Measurements from ENCODE around the gene ZBTB5. TPM values are rescaled to one million over a fixed set of nuclear protein-coding genes. Genes with fewer than 3 reads are reported as not detected.

The ZBTB5 gene
- total RNA-seq, 6 experiments from 2014 or later: 4.3 to 6.6 (median 5.5) TPM

- DNase-seq (peak; percentile 76 to 93 (median 90)), ATAC-seq (peak; percentile 86 to 93 (median 90))
- TF ChIP-seq, protein P1, sequence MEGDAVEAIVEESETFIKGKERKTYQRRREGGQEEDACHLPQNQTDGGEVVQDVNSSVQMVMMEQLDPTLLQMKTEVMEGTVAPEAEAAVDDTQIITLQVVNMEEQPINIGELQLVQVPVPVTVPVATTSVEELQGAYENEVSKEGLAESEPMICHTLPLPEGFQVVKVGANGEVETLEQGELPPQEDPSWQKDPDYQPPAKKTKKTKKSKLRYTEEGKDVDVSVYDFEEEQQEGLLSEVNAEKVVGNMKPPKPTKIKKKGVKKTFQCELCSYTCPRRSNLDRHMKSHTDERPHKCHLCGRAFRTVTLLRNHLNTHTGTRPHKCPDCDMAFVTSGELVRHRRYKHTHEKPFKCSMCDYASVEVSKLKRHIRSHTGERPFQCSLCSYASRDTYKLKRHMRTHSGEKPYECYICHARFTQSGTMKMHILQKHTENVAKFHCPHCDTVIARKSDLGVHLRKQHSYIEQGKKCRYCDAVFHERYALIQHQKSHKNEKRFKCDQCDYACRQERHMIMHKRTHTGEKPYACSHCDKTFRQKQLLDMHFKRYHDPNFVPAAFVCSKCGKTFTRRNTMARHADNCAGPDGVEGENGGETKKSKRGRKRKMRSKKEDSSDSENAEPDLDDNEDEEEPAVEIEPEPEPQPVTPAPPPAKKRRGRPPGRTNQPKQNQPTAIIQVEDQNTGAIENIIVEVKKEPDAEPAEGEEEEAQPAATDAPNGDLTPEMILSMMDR (IDR thresholded peaks at IDR 0.05): no peak
- peak; percentile 43 for TF ChIP-seq POLR2A (IDR thresholded peaks at IDR 0.05)
- peaks cover 0 to 43% (median 15%) of the 10 kb centered on the region in 4 donors for H3K4me1 ChIP-seq
- intact Hi-C loops (cut with DNase I): no loop called here
- peak overlapping the region; percentile 60 to 80 (median 80) for H3K27ac ChIP-seq
- peaks cover 0 to 18% (median 3%) of the 10 kb centered on the region in 4 donors for H3K36me3 ChIP-seq
- WGBS (ENCODE audit: insufficient coverage, low coverage, low lambda C conversion rate, missing lambda C conversion rate): 23% methylated on average over 4 of the region's 5 CpGs
- peak overlapping the region in 2 of 3 donors; percentile 22 to 25 for H3K4me3 ChIP-seq
- no peaks in the 10 kb centered on the region for H3K9me3 ChIP-seq
- no peaks in the 10 kb centered on the region for H3K27me3 ChIP-seq
Measured at GRCh38 chr9:37508135-37508833, 43.0 kb upstream of the ZBTB5 start.

DNA sequence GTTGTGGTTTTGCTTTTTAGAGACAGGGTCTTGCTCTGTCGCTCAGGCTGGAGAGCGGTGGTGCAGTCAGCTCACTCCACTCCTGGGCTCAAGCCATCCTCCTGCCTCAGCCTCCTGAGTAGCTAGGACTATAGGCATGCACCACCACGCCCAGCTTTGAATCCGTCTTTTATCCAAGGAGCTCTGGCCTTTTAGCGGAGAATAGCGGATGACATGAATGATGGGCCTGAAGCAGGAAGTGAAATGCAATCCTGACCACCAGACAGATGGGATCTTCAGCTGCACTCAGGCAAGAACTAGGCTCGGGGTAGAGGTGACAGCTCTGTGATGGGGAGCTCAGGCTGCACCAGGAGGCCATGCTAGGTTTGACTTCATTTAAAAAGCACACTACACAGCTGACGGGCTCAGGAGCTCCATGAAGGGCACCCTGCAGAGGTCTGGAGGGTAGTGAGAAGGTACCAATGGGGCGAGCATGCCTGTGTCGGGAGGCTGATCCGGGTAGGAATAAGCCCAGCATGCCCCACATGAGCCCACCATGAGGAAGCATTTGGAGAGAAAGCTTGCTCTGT is 42.4 kb upstream of the ZBTB5 start:
- 83% methylated on average over 2 of the region's 11 CpGs for WGBS (ENCODE audit: insufficient coverage, low coverage, low lambda C conversion rate, missing lambda C conversion rate)
- Histone ChIP-seq H3K27ac (peak overlapping the region in 2 of 3 donors; percentile 28 to 80), H3K27me3 (no peaks in the 10 kb centered on the region), H3K9me3 (no peaks in the 10 kb centered on the region), H3K4me3 (no peak overlapping the region), H3K4me1 (peaks cover 0 to 47% (median 18%) of the 10 kb centered on the region in 4 donors), H3K36me3 (peaks cover 0 to 24% (median 5%) of the 10 kb centered on the region in 4 donors)
- intact Hi-C loops (cut with DNase I): no loop called here
- DNase-seq (no peak), ATAC-seq (no peak)
- no peak for TF ChIP-seq POLR2A (IDR thresholded peaks at IDR 0.05)
- TF ChIP-seq, protein P1 (IDR thresholded peaks at IDR 0.05): no peak

DNA sequence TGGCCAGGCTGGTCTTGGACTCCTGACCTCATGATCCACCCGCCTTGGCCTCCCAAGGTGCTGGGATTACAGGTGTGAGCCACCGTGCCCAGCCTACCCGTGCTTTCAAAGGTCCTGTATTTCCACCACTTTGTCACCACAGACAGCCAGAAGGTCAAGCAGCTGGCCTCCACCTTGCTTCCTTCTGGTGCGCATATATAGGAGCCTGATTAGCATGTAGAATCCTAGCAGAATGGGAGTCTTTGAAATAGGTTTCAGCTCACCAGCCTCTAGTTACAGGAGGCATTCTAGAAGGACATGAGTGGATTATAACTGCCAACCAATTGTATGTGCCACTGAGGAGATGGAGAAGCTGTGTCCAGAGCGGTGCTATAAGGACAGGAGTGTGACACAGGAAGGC is 39.4 kb upstream of the ZBTB5 start:
- intact Hi-C loops (cut with DNase I): no loop called here
- no peaks in the 10 kb centered on the region for H3K27me3 ChIP-seq
- DNase-seq (no peak), ATAC-seq (no peak)
- H3K36me3 ChIP-seq: peaks cover 0 to 45% (median 17%) of the 10 kb centered on the region in 4 donors
- H3K9me3 ChIP-seq: no peaks in the 10 kb centered on the region
- TF ChIP-seq, protein P1 (IDR thresholded peaks at IDR 0.05): no peak
- no peak for TF ChIP-seq POLR2A (IDR thresholded peaks at IDR 0.05)
- peak overlapping the region in 1 of 3 donors; percentile 56 for H3K27ac ChIP-seq
- peaks cover 0 to 66% (median 24%) of the 10 kb centered on the region in 4 donors for H3K4me1 ChIP-seq
- 88% methylated on average over 4 of the region's 5 CpGs for WGBS (ENCODE audit: insufficient coverage, low coverage, low lambda C conversion rate, missing lambda C conversion rate)
- H3K4me3 ChIP-seq: no peak overlapping the region

GRCh38 chr9:37503736-37504135 is 38.5 kb upstream of the ZBTB5 start:
- Histone ChIP-seq H3K4me1 (peaks cover 0 to 58% (median 20%) of the 10 kb centered on the region in 4 donors), H3K36me3 (peaks cover 0 to 53% (median 21%) of the 10 kb centered on the region in 4 donors), H3K27me3 (no peaks in the 10 kb centered on the region), H3K4me3 (no peak overlapping the region), H3K27ac (peak overlapping the region in 1 of 3 donors; percentile 56), H3K9me3 (no peaks in the 10 kb centered on the region)
- peak in 1 of 4 donors; percentile 2 for ATAC-seq
- DNase-seq: no peak
- intact Hi-C loops (cut with DNase I): no loop called here
- TF ChIP-seq POLR2A (IDR thresholded peaks at IDR 0.05): no peak
- TF ChIP-seq, protein P1 (IDR thresholded peaks at IDR 0.05): no peak
- 73% methylated on average over 3 of the region's 3 CpGs for WGBS (ENCODE audit: insufficient coverage, low coverage, low lambda C conversion rate, missing lambda C conversion rate)
